GM12872 (cell line): ENCODE measurements around the gene TPO.

Experiments used
- TF ChIP-seq, protein P1 (sequence below): IDR thresholded peaks from 3 replicates; pipeline ENCODE4 v1.5.1; 2011; ENCODE audit warnings: low read depth, mild to moderate bottlenecking, low read length, moderate library complexity; ENCODE audit not compliant: insufficient read depth

TPO gene

DNA sequence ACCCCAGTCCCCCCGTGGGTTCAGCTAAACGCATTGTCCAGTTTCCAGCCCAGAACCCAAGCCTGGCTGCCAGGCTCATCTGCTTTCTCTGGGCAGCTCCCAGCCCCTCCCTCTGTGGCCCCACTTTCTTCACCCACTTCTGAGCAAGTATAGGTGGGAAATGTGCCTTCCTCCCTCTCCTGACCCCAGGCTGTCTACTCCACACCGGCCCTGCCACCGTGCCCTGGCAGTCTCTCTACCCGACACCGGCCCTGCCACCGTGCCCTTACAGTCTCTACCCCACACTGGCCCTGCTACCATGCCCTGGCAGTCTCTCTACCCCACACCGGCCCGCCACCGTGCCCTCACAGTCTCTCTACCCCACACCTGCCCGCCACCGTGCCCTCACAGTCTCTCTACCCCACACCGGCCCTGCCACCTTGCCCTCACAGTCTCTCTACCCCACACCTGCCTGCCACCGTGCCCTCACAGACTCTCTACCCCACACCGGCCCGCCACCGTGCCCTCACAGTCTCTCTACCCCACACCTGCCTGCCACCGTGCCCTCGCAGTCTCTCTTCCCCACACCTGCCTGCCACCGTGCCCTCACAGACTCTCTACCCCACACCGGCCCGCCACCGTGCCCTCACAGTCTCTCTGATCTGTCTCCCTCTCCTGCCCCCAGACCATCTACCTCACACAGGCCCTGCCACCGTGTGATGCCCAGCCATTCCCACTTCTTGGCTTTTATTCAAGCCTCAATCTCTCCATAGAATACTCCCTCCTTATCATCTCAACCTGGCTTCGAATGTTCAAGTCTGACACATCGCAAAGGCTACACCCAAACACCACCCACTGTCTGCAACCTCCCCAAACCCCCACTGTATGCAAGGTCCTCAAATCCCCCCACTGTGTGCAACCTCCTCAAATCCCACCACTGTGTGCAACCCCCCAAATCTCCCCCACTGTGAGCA, 108.9 kb downstream of the TPO start:
- TF ChIP-seq, protein P1, sequence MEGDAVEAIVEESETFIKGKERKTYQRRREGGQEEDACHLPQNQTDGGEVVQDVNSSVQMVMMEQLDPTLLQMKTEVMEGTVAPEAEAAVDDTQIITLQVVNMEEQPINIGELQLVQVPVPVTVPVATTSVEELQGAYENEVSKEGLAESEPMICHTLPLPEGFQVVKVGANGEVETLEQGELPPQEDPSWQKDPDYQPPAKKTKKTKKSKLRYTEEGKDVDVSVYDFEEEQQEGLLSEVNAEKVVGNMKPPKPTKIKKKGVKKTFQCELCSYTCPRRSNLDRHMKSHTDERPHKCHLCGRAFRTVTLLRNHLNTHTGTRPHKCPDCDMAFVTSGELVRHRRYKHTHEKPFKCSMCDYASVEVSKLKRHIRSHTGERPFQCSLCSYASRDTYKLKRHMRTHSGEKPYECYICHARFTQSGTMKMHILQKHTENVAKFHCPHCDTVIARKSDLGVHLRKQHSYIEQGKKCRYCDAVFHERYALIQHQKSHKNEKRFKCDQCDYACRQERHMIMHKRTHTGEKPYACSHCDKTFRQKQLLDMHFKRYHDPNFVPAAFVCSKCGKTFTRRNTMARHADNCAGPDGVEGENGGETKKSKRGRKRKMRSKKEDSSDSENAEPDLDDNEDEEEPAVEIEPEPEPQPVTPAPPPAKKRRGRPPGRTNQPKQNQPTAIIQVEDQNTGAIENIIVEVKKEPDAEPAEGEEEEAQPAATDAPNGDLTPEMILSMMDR, result no peak

DNA sequence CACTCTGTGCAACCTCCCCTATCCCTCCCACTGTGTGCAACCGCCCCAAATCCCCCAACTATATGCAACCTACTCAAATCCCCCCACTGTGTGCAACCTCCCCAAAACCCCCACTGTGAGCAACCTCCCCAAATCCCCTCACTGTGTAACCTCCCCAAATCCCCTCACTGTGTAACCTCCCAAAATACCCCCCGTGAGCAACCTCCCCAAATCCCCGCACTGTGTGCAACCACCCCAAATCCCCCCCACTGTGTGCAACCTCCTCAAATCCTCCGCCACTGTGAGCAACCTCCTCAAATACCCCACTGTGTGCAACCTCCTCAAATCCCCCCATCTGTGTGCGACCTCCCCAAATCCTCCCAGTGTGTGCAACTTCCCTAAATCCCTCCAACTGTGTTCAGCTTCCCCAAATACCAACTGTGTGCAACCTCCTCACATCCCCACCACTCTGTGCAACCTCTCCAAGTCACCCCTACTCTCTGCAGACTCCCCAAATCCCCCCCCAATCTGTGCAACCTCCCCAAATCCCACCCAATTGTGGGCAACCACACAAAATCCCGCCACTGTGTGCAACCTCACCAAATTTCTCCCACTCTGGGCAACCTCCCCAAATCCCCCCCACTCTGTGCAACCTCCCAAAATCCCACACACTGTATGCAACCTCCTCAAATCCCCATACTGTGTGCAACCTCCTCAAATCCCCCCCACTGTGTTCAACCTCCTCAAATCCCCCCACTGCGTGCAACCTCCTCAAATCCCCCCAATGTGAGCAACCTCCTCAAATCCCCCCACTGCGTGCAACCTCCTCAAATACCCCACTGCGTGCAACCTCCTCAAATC, 114.1 kb downstream of the TPO start:
- TF ChIP-seq, protein P1, result no peak

DNA sequence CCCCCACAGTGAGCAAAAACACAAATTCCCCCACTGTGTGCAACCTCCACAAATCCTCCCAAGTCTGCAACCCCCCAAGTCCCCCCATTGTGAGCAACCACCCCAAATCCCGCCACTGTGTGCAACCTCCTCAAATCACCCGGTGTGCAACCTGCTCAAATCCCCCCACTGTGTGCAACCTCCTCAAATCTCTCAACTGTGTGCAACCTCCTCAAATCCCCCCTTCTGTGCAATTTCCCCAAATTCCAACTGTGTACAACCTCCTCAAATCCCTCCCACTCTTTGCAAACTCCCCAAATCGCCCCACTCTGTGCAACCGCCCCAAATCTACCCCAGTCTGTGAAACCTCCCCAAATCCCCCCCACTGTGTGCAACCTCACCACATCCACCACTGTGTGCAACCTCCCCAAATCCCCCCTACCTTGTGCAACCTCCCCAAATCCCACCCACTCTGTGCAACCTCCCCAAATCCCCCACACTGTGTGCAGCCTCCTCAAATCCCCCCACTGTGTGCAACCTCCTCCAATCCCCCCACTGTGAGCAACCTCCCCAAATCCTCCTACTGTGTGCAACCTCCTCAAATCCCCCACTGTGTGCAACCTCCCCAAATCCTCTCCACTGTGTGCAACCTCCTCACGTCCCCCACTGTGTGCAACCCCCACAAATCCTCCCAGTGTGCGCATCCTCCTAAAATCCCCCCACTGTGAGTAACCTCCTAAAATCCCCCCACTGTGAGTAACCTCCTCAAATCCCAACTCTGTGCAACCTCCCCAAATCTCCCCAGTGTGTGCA, 115.2 kb downstream of the TPO start:
- TF ChIP-seq, protein P1, result no peak

DNA sequence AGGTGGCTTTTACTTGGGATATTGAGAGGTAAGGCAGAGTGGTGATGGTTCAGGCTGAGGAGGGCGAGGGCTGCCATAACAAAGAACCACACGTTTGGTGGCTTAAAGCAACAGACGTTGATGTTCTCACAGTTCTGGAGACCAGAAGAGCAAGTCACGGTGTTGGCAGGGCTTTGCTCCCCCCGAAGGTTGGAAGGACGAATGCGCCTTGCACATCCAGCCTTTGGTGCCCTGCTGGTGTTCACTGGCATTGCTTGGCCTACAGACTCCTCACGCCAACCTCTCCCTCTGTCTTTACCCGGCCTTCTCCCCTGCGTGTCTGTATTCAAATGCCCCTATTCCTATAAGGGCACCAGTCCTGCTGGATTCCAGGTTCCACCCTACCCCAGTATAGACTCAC, 125.4 kb downstream of the TPO start:
- TF ChIP-seq, protein P1, result peak; percentile 32; the same call in 2 of the 3 replicates

DNA sequence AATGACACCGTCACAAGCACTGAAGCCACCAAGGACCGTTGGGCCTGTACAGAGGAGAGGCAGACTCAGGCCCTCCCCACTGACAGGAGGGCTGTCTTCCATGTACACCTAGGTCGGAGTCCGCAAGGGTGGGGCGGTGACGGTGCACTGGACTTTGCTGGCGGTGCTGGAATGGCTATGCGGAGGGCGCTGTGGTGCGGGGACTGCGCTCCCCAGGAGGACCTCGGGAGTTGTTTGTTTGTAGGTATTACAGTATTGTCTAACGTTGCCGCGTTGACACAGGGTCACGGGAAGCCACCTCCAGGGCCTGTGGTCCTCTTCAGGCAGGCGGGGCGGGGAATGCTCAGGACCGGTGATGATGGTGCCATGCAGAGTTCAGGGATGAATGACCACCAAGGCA, 126.2 kb downstream of the TPO start:
- TF ChIP-seq, protein P1, result no peak

DNA sequence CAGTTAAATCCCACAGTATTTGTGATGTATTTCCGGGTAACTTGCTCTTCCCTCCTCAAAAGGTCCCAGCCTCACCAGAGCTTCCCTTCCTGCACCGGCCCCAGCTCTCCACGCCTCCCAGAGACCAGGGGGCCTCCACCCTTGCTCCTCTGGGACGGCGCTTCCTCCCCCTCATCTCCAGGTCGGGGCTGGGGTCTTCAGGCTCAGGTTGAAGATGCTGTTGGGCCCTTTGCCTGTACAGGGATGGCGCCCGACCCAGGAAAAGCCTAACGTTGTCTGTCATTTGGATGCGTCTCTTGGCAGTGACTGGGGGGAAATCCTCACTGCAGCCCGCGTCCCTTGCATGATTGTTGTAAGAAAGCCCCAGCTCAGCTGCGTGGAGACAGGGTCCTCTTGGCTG, 126.7 kb downstream of the TPO start:
- TF ChIP-seq, protein P1, result no peak
